Suprapubic skin (tissue), 4 donors: ENCODE data around the gene PPFIA3. TPM values are rescaled to one million over a fixed set of nuclear protein-coding genes. Genes with fewer than 3 reads are reported as not detected.
A peak's percentile ranks its signal among the peaks of the same experiment; 100 is the strongest.

ENCODE experiments used
- DNase-seq, 2 donors: peaks; one replicate each; pipeline ENCODE4 v3.0.0-alpha.2; 2019; ENCODE audit warnings: low spot score in 2 of 2
- H3K27ac ChIP-seq: fragments of 200-600 bp; sonication (generic); one replicate; pipeline ENCODE4 v1.5.1; 2019
- H3K27me3 ChIP-seq: fragments of 200-600 bp; sonication (generic); one replicate; pipeline ENCODE4 v1.5.1; 2019
- H3K36me3 ChIP-seq: fragments of 200-600 bp; sonication (generic); one replicate; pipeline ENCODE4 v1.5.1; 2019
- H3K4me1 ChIP-seq: fragments of 200-600 bp; sonication (generic); one replicate; pipeline ENCODE4 v1.5.1; 2019
- H3K4me3 ChIP-seq: fragments of 200-600 bp; sonication (generic); one replicate; pipeline ENCODE4 v1.5.1; 2019; ENCODE audit warnings: mild to moderate bottlenecking
- H3K9me3 ChIP-seq: fragments of 200-600 bp; sonication (generic); one replicate; pipeline ENCODE4 v1.5.1; 2019
- EP300 ChIP-seq: sonication (generic); formaldehyde crosslinking; IDR thresholded peaks from one replicate; pipeline ENCODE4 v1.6.1; 2017; ENCODE audit warnings: antibody characterized with exemption
- POLR2A ChIP-seq, 2 donors: fragments of 450-650 bp; IDR thresholded peaks; one replicate each; pipeline ENCODE4 v1.6.1; 2017; ENCODE audit warnings: antibody characterized with exemption in 2 of 2, mild to moderate bottlenecking in 2 of 2, moderate library complexity in 2 of 2
- POLR2AphosphoS5 ChIP-seq, 3 donors: sonication (generic); formaldehyde crosslinking; IDR thresholded peaks; one replicate each; pipeline ENCODE4 v1.6.1; 2017; ENCODE audit warnings: antibody characterized with exemption in 3 of 3
- WGBS: methylation state at CpG from one replicate; pipeline ENCODE4 v1.1.5; 2018; 5-methylcytosine and 5-hydroxymethylcytosine counted together
- total RNA-seq, 4 donors: library from RNA; depleted of rRNA; stranded (reverse); fragments of >200 nt; gene quantifications; one replicate each; pipeline ENCODE4 v1.1.0, GENCODE V29; 2016
- TF ChIP-seq, protein P1 (sequence below), 2 donors: fragments of 200-600 bp in 1 of 2; fragments of 450-650 bp in 1 of 2; sonication (generic) in 1 of 2; IDR thresholded peaks; one replicate each; pipeline ENCODE4 v1.5.1; 2016 to 2019; ENCODE audit warnings: antibody characterized with exemption in 2 of 2, mild to moderate bottlenecking in 1 of 2, moderate library complexity in 1 of 2

PPFIA3 gene
- total RNA-seq, 4 donors from 2014 or later = 42.7 to 50.1 (median 46.6) TPM

DNA sequence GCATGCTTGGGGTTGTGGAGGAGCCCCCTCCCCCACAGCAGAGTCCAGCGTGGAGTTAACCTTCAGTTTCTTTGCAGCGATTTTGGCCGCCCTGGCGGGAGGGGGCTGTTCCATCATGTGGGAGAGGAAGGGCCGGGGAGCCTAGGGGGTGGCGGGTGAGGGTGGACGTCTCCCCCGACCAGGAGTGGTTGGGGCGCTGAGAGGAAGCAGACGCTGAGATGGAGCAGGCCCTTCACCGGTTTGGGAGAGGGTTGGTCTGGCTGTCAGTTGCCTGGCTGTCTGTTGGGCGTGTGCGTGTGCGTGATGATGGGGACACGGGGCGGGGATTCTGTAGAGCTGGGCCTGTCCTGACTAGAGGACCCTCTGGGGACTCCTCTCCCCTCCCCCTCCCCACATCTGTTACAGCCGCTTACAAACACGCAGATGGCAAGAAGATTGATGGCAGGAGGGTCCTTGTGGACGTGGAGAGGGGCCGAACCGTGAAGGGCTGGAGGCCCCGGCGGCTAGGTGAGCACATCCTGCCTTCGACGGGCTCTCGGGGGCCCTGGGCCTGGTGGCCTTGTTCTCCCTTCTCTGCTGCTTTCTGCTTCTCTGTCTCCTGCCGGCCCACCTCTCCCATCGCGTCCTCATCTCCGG lies 15.0 kb upstream of the PPFIA3 start:
- DNase-seq = no peak

DNA sequence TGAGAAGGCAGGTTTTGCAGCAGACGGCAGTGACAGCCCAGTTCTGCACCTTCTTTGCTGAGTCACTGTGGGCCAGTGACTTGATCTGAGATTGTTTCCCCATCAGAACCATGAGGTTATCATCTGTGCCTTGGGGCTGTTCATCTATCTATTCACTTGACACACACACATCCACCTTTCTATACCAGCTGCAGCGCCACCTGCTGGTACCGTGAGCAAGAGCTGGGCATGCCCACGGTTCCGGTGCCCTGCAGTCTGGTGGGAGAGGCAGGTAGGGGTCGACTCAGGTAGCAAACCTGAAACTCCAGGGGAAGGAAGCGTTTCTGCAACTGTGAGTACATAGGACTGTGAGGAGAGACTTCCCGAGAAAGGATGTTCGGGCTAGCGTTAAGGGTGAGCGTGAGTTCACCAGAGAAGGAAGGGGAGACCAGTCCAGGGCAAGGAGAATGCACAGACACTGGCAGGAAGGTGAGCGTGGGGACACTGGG lies 12.7 kb upstream of the PPFIA3 start:
- Histone ChIP-seq H3K36me3 (peaks cover 75% of the 10 kb centered on the region), H3K4me3 (no peak overlapping the region), H3K4me1 (peaks cover 12% of the 10 kb centered on the region), H3K27me3 (no peaks in the 10 kb centered on the region), H3K27ac (no peak overlapping the region), H3K9me3 (no peaks in the 10 kb centered on the region)
- DNase-seq = no peak
- TF ChIP-seq POLR2AphosphoS5 (IDR thresholded peaks at IDR 0.05) = no peak
- TF ChIP-seq, protein P1, sequence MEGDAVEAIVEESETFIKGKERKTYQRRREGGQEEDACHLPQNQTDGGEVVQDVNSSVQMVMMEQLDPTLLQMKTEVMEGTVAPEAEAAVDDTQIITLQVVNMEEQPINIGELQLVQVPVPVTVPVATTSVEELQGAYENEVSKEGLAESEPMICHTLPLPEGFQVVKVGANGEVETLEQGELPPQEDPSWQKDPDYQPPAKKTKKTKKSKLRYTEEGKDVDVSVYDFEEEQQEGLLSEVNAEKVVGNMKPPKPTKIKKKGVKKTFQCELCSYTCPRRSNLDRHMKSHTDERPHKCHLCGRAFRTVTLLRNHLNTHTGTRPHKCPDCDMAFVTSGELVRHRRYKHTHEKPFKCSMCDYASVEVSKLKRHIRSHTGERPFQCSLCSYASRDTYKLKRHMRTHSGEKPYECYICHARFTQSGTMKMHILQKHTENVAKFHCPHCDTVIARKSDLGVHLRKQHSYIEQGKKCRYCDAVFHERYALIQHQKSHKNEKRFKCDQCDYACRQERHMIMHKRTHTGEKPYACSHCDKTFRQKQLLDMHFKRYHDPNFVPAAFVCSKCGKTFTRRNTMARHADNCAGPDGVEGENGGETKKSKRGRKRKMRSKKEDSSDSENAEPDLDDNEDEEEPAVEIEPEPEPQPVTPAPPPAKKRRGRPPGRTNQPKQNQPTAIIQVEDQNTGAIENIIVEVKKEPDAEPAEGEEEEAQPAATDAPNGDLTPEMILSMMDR (IDR thresholded peaks at IDR 0.05) = peak; percentile 45 to 80
- WGBS = 60% methylated on average over 12 of the region's 12 CpGs

More for the DNA sequence above, 15.0 kb upstream of the PPFIA3 start:
- Histone ChIP-seq H3K4me3 (no peak overlapping the region), H3K27ac (no peak overlapping the region), H3K9me3 (no peaks in the 10 kb centered on the region), H3K27me3 (no peaks in the 10 kb centered on the region), H3K4me1 (peaks cover 4% of the 10 kb centered on the region), H3K36me3 (peaks cover 99% of the 10 kb centered on the region)
- TF ChIP-seq, protein P1 (IDR thresholded peaks at IDR 0.05) = no peak
- TF ChIP-seq POLR2AphosphoS5 (IDR thresholded peaks at IDR 0.05) (no peak), EP300 (no peak), POLR2A (IDR thresholded peaks at IDR 0.05) (no peak)
- WGBS = 80% methylated on average over 30 of the region's 30 CpGs

DNA sequence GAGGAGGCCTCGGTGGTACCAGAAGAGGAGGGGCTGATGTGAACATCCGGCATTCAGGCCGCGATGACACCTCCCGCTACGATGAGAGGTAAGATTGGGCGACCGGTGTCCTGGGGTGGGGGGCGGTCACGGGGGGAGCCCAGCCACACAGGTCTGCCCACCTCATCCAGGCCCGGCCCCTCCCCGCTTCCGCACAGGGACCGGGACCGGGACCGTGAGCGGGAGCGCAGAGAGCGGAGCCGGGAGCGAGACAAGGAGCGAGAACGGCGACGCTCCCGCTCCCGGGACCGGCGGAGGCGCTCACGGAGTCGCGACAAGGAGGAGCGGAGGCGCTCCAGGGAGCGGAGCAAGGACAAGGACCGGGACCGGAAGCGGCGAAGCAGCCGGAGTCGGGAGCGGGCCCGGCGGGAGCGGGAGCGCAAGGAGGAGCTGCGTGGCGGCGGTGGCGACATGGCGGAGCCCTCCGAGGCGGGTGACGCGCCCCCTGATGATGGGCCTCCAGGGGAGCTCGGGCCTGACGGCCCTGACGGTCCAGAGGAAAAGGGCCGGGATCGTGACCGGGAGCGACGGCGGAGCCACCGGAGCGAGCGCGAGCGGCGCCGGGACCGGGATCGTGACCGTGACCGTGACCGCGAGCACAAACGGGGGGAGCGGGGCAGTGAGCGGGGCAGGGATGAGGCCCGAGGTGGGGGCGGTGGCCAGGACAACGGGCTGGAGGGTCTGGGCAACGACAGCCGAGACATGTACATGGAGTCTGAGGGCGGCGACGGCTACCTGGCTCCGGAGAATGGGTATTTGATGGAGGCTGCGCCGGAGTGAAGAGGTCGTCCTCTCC lies 11.5 kb upstream of the PPFIA3 start:
- peaks cover 64% of the 10 kb centered on the region for H3K36me3 ChIP-seq
- TF ChIP-seq, protein P1 (IDR thresholded peaks at IDR 0.05) = no peak
- TF ChIP-seq POLR2A (IDR thresholded peaks at IDR 0.05) (no peak), POLR2AphosphoS5 (IDR thresholded peaks at IDR 0.05) (no peak), EP300 (no peak)
- WGBS = 96% methylated on average over 93 of the region's 93 CpGs
- peaks cover 12% of the 10 kb centered on the region for H3K4me1 ChIP-seq
- H3K9me3 ChIP-seq = no peaks in the 10 kb centered on the region
- H3K27ac ChIP-seq = no peak overlapping the region
- no peak overlapping the region for H3K4me3 ChIP-seq
- H3K27me3 ChIP-seq = no peaks in the 10 kb centered on the region
- no peak for DNase-seq

DNA sequence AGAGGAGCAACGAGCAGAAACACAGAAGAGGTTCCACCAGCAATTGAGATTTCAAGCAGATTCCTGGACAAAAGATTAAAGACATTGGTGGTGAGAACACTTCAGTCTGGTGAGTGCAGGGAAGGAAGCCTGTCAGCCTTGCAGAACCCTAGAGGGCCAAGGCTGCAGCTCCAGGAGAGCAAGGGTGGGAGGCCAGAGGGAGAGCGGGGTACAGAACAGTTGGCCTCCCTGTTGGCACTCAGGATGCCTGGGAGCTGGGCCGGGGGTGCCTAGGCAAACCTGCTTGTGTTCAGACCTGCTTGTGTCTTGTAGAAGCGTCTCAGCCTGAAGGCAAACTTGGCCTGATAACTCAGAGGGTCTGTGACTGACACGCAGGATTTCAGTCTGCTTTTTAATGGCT lies 10.3 kb upstream of the PPFIA3 start:
- no peak for DNase-seq
- no peaks in the 10 kb centered on the region for H3K9me3 ChIP-seq
- peaks cover 52% of the 10 kb centered on the region for H3K36me3 ChIP-seq
- no peaks in the 10 kb centered on the region for H3K27me3 ChIP-seq
- H3K4me1 ChIP-seq = peaks cover 21% of the 10 kb centered on the region
- no peak overlapping the region for H3K4me3 ChIP-seq
- no peak overlapping the region for H3K27ac ChIP-seq
- TF ChIP-seq POLR2AphosphoS5 (IDR thresholded peaks at IDR 0.05) (no peak), POLR2A (IDR thresholded peaks at IDR 0.05) (no peak), EP300 (no peak)
- TF ChIP-seq, protein P1 (IDR thresholded peaks at IDR 0.05) = no peak
- 70% methylated on average over 5 of the region's 5 CpGs for WGBS

DNA sequence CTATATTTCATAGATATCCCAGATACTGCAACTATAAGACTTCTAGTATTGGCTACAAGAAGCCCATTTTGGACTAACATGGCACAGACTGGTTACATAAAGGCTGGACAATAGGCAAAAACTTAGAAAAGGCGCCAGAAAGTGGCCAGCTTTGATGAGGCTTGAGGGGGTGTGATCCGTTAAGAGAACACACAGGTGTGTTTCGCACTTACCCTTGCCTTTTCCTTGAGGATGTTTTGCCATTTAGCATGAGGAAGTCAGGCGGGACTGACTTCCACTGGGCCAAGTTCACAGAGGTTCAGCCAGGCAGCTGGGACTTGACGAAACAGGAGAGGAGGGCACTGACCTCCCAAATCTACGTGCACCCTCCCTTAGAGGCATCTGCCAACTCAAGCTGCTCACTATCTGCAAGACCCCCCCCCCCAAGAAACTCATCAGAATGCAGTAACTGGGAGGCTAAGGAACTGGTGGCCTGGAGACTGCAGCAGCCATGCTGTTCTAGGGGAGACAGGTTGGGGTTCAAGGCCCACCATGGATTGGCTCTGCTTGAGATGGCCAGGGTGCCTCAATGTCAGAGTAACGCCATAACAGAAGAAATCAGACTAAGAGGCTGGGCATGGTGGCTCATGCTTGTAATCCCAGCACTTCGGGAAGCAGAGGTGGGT lies 9.6 kb upstream of the PPFIA3 start:
- Histone ChIP-seq H3K9me3 (no peaks in the 10 kb centered on the region), H3K4me1 (peaks cover 23% of the 10 kb centered on the region), H3K4me3 (no peak overlapping the region), H3K36me3 (peaks cover 45% of the 10 kb centered on the region), H3K27ac (no peak overlapping the region), H3K27me3 (no peaks in the 10 kb centered on the region)
- TF ChIP-seq POLR2A (IDR thresholded peaks at IDR 0.05) (no peak), EP300 (no peak), POLR2AphosphoS5 (IDR thresholded peaks at IDR 0.05) (no peak)
- TF ChIP-seq, protein P1 (IDR thresholded peaks at IDR 0.05) = no peak
- WGBS = 72% methylated on average over 8 of the region's 8 CpGs
- DNase-seq = no peak
